ENCODE data around the gene ADGRD1.

- no peak for TF ChIP-seq CTCF (IDR thresholded peaks at IDR 0.05; ENCODE audit: borderline replicate concordance, extremely low read depth, low read length, poor library complexity, severe bottlenecking)
- no peak for TF ChIP-seq EZH2 (IDR thresholded peaks at IDR 0.05; ENCODE audit: borderline replicate concordance, low read depth, low read length, severe bottlenecking)
Measured at GRCh38 chr12:131100031-131100674, 146.4 kb downstream of the ADGRD1 start.

Measured in DND-41 (cell line).